Measurements from ENCODE around the gene UNC5CL.

- TF ChIP-seq CTCF (IDR thresholded peaks at IDR 0.05): no peak
- no peak for TF ChIP-seq EP300 (IDR thresholded peaks at IDR 0.05)
Measured at GRCh38 chr6:41088451-41088850, 49.4 kb upstream of the UNC5CL start.
